Neural progenitor cell (in vitro differentiated cells): ENCODE results near the gene LRRC46.

Source experiments
- CTCF ChIP-seq: fragments of 200-600 bp; sonication (generic); IDR thresholded peaks from 2 replicates; pipeline ENCODE4 v1.5.1; 2017; ENCODE audit warnings: antibody characterized with exemption, mild to moderate bottlenecking
- EZH2 ChIP-seq: fragments of 200-600 bp; sonication (generic); IDR thresholded peaks from 2 replicates; pipeline ENCODE4 v1.6.1; 2017; ENCODE audit warnings: antibody characterized with exemption, mild to moderate bottlenecking, moderate library complexity
- EZH2phosphoT487 ChIP-seq: fragments of 200-600 bp; sonication (generic); IDR thresholded peaks from 2 replicates; pipeline ENCODE4 v1.6.1; 2017; ENCODE audit warnings: antibody characterized with exemption

GRCh38 chr17:47803201-47803600 is 28.3 kb upstream of the LRRC46 start:
- no peak for TF ChIP-seq CTCF
- no peak for TF ChIP-seq EZH2
- no peak for TF ChIP-seq EZH2phosphoT487
